ENCODE measurements around the gene NRG2.

The NRG2 gene

GRCh38 chr5:140042643-140043507 lies at the start of gene NRG2:
Gene NRG2 (minus strand): TSS chr5:140043299.
- Histone ChIP-seq H3K4me3 (ENCODE audit: low read length in 2 of 2) (peak within 1 kb of the TSS; percentile 51 to 54), H3K9me3 (ENCODE audit: control insufficient read depth in 2 of 2, low read length in 2 of 2) (no peaks in the 10 kb centered on the region), H3K9ac (ENCODE audit: low read depth in 1 of 2, low read length in 2 of 2) (peak within 1 kb of the TSS in 1 of 2 donors; percentile 17), H3K36me3 (ENCODE audit: control insufficient read depth in 2 of 2, insufficient read depth in 2 of 2, low read length in 2 of 2) (no peaks in the 10 kb centered on the region), H3K27me3 (ENCODE audit: control insufficient read depth in 2 of 2, insufficient read depth in 2 of 2, low read length in 2 of 2) (peaks cover 36 to 48% of the 10 kb centered on the region in 2 donors), H3K4me1 (ENCODE audit: control insufficient read depth in 2 of 2, insufficient read depth in 2 of 2, low read length in 2 of 2) (peaks cover 4 to 15% of the 10 kb centered on the region in 2 donors), H3K27ac (ENCODE audit: low read depth in 2 of 2, low read length in 2 of 2) (no peak within 1 kb of the TSS)

- no peaks in the 10 kb centered on the region for H3K36me3 ChIP-seq (ENCODE audit: control insufficient read depth in 2 of 2, insufficient read depth in 2 of 2, low read length in 2 of 2)
Observed at GRCh38 chr5:140090251-140090650, 47.2 kb upstream of the NRG2 start.

DNA sequence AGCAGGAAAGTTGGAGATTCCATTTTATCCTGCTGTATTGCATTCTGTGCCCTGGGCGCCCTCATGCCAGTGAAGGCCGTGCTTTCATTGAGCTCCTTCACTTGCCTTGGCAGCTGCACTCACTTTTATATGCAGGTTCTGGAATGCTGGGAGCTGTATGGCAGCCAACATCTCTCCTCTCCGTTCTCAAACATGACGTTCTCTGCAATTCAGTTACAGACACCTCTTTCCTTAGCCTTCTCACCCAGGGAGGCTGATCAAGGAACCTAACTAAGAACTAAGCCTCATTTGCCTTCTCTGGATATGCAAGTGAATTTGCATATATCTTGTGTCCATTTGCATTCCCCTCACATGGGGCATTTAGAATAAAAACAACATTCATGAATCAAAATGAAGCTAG lies 41.4 kb upstream of the NRG2 start:
- Histone ChIP-seq H3K36me3 (ENCODE audit: control insufficient read depth in 2 of 2, insufficient read depth in 2 of 2, low read length in 2 of 2) (no peaks in the 10 kb centered on the region), H3K4me3 (ENCODE audit: low read length in 2 of 2) (no peak overlapping the region)

More at GRCh38 chr5:140090251-140090650, 47.2 kb upstream of the NRG2 start:
- no peaks in the 10 kb centered on the region for H3K4me1 ChIP-seq (ENCODE audit: control insufficient read depth in 2 of 2, insufficient read depth in 2 of 2, low read length in 2 of 2)
- peaks cover 0 to 3% of the 10 kb centered on the region in 2 donors for H3K27me3 ChIP-seq (ENCODE audit: control insufficient read depth in 2 of 2, insufficient read depth in 2 of 2, low read length in 2 of 2)
- no peak overlapping the region for H3K9ac ChIP-seq (ENCODE audit: low read depth in 1 of 2, low read length in 2 of 2)
- peaks cover 8 to 11% of the 10 kb centered on the region in 2 donors for H3K9me3 ChIP-seq (ENCODE audit: control insufficient read depth in 2 of 2, low read length in 2 of 2)
- H3K27ac ChIP-seq (ENCODE audit: low read depth in 2 of 2, low read length in 2 of 2): no peak overlapping the region
- H3K4me3 ChIP-seq (ENCODE audit: low read length in 2 of 2): no peak overlapping the region

GRCh38 chr5:140083650-140084049 lies 40.6 kb upstream of the NRG2 start:
- Histone ChIP-seq H3K4me3 (ENCODE audit: low read length in 2 of 2) (no peak overlapping the region), H3K4me1 (ENCODE audit: control insufficient read depth in 2 of 2, insufficient read depth in 2 of 2, low read length in 2 of 2) (no peaks in the 10 kb centered on the region), H3K9ac (ENCODE audit: low read depth in 1 of 2, low read length in 2 of 2) (no peak overlapping the region), H3K27ac (ENCODE audit: low read depth in 2 of 2, low read length in 2 of 2) (no peak overlapping the region), H3K9me3 (ENCODE audit: control insufficient read depth in 2 of 2, low read length in 2 of 2) (no peaks in the 10 kb centered on the region), H3K27me3 (ENCODE audit: control insufficient read depth in 2 of 2, insufficient read depth in 2 of 2, low read length in 2 of 2) (peaks cover 0 to 4% of the 10 kb centered on the region in 2 donors), H3K36me3 (ENCODE audit: control insufficient read depth in 2 of 2, insufficient read depth in 2 of 2, low read length in 2 of 2) (no peaks in the 10 kb centered on the region)

More for the DNA sequence above, 41.4 kb upstream of the NRG2 start:
- H3K27ac ChIP-seq (ENCODE audit: low read depth in 2 of 2, low read length in 2 of 2): no peak overlapping the region
- H3K27me3 ChIP-seq (ENCODE audit: control insufficient read depth in 2 of 2, insufficient read depth in 2 of 2, low read length in 2 of 2): peaks cover 0 to 4% of the 10 kb centered on the region in 2 donors
- no peak overlapping the region for H3K9ac ChIP-seq (ENCODE audit: low read depth in 1 of 2, low read length in 2 of 2)
- H3K9me3 ChIP-seq (ENCODE audit: control insufficient read depth in 2 of 2, low read length in 2 of 2): peaks cover 0 to 3% of the 10 kb centered on the region in 2 donors
- H3K4me1 ChIP-seq (ENCODE audit: control insufficient read depth in 2 of 2, insufficient read depth in 2 of 2, low read length in 2 of 2): no peaks in the 10 kb centered on the region

DNA sequence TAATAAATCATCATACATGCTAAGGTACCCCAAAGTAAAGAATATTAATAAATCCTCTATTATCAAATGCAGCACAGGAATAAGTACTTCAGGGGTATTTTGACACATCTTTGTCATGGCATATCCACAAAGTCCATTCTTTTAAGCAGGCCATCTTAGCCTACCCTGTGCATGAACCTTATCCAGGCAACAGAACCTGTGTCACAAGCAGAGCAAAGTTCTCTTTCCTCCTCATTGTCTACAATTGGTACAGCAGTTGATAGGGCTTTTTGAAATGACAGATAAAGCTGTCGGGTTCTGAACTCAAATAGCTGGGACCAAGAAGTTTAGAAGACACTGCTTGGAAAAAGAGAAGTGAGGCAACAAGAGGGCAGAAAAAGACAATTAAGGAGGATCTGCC lies 40.0 kb upstream of the NRG2 start:
- Histone ChIP-seq H3K4me3 (ENCODE audit: low read length in 2 of 2) (no peak overlapping the region), H3K27me3 (ENCODE audit: control insufficient read depth in 2 of 2, insufficient read depth in 2 of 2, low read length in 2 of 2) (peaks cover 0 to 4% of the 10 kb centered on the region in 2 donors), H3K9me3 (ENCODE audit: control insufficient read depth in 2 of 2, low read length in 2 of 2) (no peaks in the 10 kb centered on the region), H3K4me1 (ENCODE audit: control insufficient read depth in 2 of 2, insufficient read depth in 2 of 2, low read length in 2 of 2) (no peaks in the 10 kb centered on the region), H3K9ac (ENCODE audit: low read depth in 1 of 2, low read length in 2 of 2) (no peak overlapping the region), H3K27ac (ENCODE audit: low read depth in 2 of 2, low read length in 2 of 2) (no peak overlapping the region), H3K36me3 (ENCODE audit: control insufficient read depth in 2 of 2, insufficient read depth in 2 of 2, low read length in 2 of 2) (no peaks in the 10 kb centered on the region)

- no peaks in the 10 kb centered on the region for H3K27me3 ChIP-seq (ENCODE audit: control insufficient read depth in 2 of 2, insufficient read depth in 2 of 2, low read length in 2 of 2)
- H3K9ac ChIP-seq (ENCODE audit: low read depth in 1 of 2, low read length in 2 of 2): no peak overlapping the region
- no peaks in the 10 kb centered on the region for H3K4me1 ChIP-seq (ENCODE audit: control insufficient read depth in 2 of 2, insufficient read depth in 2 of 2, low read length in 2 of 2)
- no peaks in the 10 kb centered on the region for H3K9me3 ChIP-seq (ENCODE audit: control insufficient read depth in 2 of 2, low read length in 2 of 2)
- H3K36me3 ChIP-seq (ENCODE audit: control insufficient read depth in 2 of 2, insufficient read depth in 2 of 2, low read length in 2 of 2): no peaks in the 10 kb centered on the region
- H3K27ac ChIP-seq (ENCODE audit: low read depth in 2 of 2, low read length in 2 of 2): no peak overlapping the region
- no peak overlapping the region for H3K4me3 ChIP-seq (ENCODE audit: low read length in 2 of 2)
Observed at GRCh38 chr5:140076788-140077187, 33.7 kb upstream of the NRG2 start.

DNA sequence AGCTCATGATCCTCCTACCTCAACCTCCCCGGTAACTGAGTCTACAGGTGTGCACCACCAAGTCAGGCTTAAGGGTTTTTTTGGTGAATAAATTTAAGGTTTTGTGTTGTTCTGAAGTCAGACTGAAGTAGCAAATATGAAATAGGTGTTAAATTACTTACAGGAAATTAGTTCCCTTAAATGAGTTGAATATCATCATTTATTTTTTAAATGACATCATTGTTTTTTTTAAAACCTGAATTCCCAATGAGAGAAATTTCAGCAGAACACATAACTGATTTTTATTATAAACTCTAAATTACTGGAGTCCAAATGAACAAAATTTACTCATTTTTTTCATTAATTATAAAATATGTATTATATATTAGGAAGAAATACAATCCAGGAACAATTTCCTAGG lies 33.0 kb upstream of the NRG2 start:
- H3K9me3 ChIP-seq (ENCODE audit: control insufficient read depth in 2 of 2, low read length in 2 of 2): no peaks in the 10 kb centered on the region
- H3K9ac ChIP-seq (ENCODE audit: low read depth in 1 of 2, low read length in 2 of 2): no peak overlapping the region
- H3K4me3 ChIP-seq (ENCODE audit: low read length in 2 of 2): no peak overlapping the region
- no peaks in the 10 kb centered on the region for H3K27me3 ChIP-seq (ENCODE audit: control insufficient read depth in 2 of 2, insufficient read depth in 2 of 2, low read length in 2 of 2)
- no peaks in the 10 kb centered on the region for H3K36me3 ChIP-seq (ENCODE audit: control insufficient read depth in 2 of 2, insufficient read depth in 2 of 2, low read length in 2 of 2)
- no peaks in the 10 kb centered on the region for H3K4me1 ChIP-seq (ENCODE audit: control insufficient read depth in 2 of 2, insufficient read depth in 2 of 2, low read length in 2 of 2)
- no peak overlapping the region for H3K27ac ChIP-seq (ENCODE audit: low read depth in 2 of 2, low read length in 2 of 2)

- no peaks in the 10 kb centered on the region for H3K4me1 ChIP-seq (ENCODE audit: control insufficient read depth in 2 of 2, insufficient read depth in 2 of 2, low read length in 2 of 2)
- no peak overlapping the region for H3K9ac ChIP-seq (ENCODE audit: low read depth in 1 of 2, low read length in 2 of 2)
- H3K36me3 ChIP-seq (ENCODE audit: control insufficient read depth in 2 of 2, insufficient read depth in 2 of 2, low read length in 2 of 2): no peaks in the 10 kb centered on the region
- H3K4me3 ChIP-seq (ENCODE audit: low read length in 2 of 2): no peak overlapping the region
- no peaks in the 10 kb centered on the region for H3K27me3 ChIP-seq (ENCODE audit: control insufficient read depth in 2 of 2, insufficient read depth in 2 of 2, low read length in 2 of 2)
- H3K27ac ChIP-seq (ENCODE audit: low read depth in 2 of 2, low read length in 2 of 2): no peak overlapping the region
- H3K9me3 ChIP-seq (ENCODE audit: control insufficient read depth in 2 of 2, low read length in 2 of 2): no peaks in the 10 kb centered on the region
Observed at GRCh38 chr5:140075371-140075770, 32.3 kb upstream of the NRG2 start.

GRCh38 chr5:140073296-140073695 lies 30.2 kb upstream of the NRG2 start:
- no peaks in the 10 kb centered on the region for H3K4me1 ChIP-seq (ENCODE audit: control insufficient read depth in 2 of 2, insufficient read depth in 2 of 2, low read length in 2 of 2)
- H3K27me3 ChIP-seq (ENCODE audit: control insufficient read depth in 2 of 2, insufficient read depth in 2 of 2, low read length in 2 of 2): no peaks in the 10 kb centered on the region
- H3K4me3 ChIP-seq (ENCODE audit: low read length in 2 of 2): no peak overlapping the region
- H3K27ac ChIP-seq (ENCODE audit: low read depth in 2 of 2, low read length in 2 of 2): no peak overlapping the region
- H3K9me3 ChIP-seq (ENCODE audit: control insufficient read depth in 2 of 2, low read length in 2 of 2): no peaks in the 10 kb centered on the region
- H3K9ac ChIP-seq (ENCODE audit: low read depth in 1 of 2, low read length in 2 of 2): no peak overlapping the region
- H3K36me3 ChIP-seq (ENCODE audit: control insufficient read depth in 2 of 2, insufficient read depth in 2 of 2, low read length in 2 of 2): no peaks in the 10 kb centered on the region

GRCh38 chr5:140072812-140073211 lies 29.7 kb upstream of the NRG2 start:
- H3K4me3 ChIP-seq (ENCODE audit: low read length in 2 of 2): no peak overlapping the region
- H3K27ac ChIP-seq (ENCODE audit: low read depth in 2 of 2, low read length in 2 of 2): no peak overlapping the region
- H3K4me1 ChIP-seq (ENCODE audit: control insufficient read depth in 2 of 2, insufficient read depth in 2 of 2, low read length in 2 of 2): no peaks in the 10 kb centered on the region
- no peak overlapping the region for H3K9ac ChIP-seq (ENCODE audit: low read depth in 1 of 2, low read length in 2 of 2)
- H3K36me3 ChIP-seq (ENCODE audit: control insufficient read depth in 2 of 2, insufficient read depth in 2 of 2, low read length in 2 of 2): no peaks in the 10 kb centered on the region
- no peaks in the 10 kb centered on the region for H3K9me3 ChIP-seq (ENCODE audit: control insufficient read depth in 2 of 2, low read length in 2 of 2)
- no peaks in the 10 kb centered on the region for H3K27me3 ChIP-seq (ENCODE audit: control insufficient read depth in 2 of 2, insufficient read depth in 2 of 2, low read length in 2 of 2)
